HepG2 (cell line): ENCODE measurements around the gene HTR2A. TPM values are rescaled to one million over a fixed set of nuclear protein-coding genes. Genes with fewer than 3 reads are reported as not detected.

ENCODE experiments used
- ATAC-seq: fragments of 200-7000 bp; cut with Tn5 transposase; 3 replicates; pipeline ENCODE4 v1.9.1; 2020; ENCODE audit warnings: mild to moderate bottlenecking, moderate library complexity
- BruUV-seq: library from RNA; stranded (reverse); fragments of 400-500 nt; replicated peaks from 2 replicates; lab custom pipeline; 2021; lab: Mats Ljungman, UMichigan
- CTCF ChIA-PET: fragments of 300-600 bp; formaldehyde crosslinking; extraction: SDS; loops from one replicate; lab custom pipeline; 2021; ENCODE audit warnings: low total read pairs, inconsistent platforms, low intra/inter-chr PET ratio; lab: Yijun Ruan, JAX
- POLR2A ChIA-PET: fragments of 350-600 bp; sonication (Branson Sonifier 250); formaldehyde crosslinking; loops from one replicate; lab custom pipeline; 2020; ENCODE audit warnings: antibody characterized with exemption, inconsistent platforms; lab: Yijun Ruan, JAX
- DNase-seq: peaks from one replicate; pipeline ENCODE4 v3.0.0-alpha.2; 2015; ENCODE audit warnings: low spot score
- FAIRE-seq: peaks from 3 replicates; lab custom pipeline; 2011; peaks lifted over from hg19 to GRCh38; lab: Jason Lieb, UNC
- H2AFZ ChIP-seq: one replicate; pipeline ENCODE4 v1.6.1; 2011; ENCODE audit warnings: low read length, inconsistent platforms
- H3K27ac ChIP-seq: fragments of 300-600 bp; 3 replicates; pipeline ENCODE4 v1.8.0; 2011; ENCODE audit warnings: mixed run types, mild to moderate bottlenecking, mixed read lengths, low read length, inconsistent platforms; ENCODE audit not compliant: insufficient read depth; ENCODE audit errors: extremely low read length
- H3K27me3 ChIP-seq, 2 experiments: fragments of 200-600 bp in 1 of 2; 2 replicates in 1 of 2; 3 replicates in 1 of 2; pipeline versions ENCODE4 v1.6.0 to v1.8.0; 2011; ENCODE audit warnings: low read length in 2 of 2, mild to moderate bottlenecking in 2 of 2, moderate library complexity in 2 of 2, inconsistent platforms in 1 of 2; ENCODE audit not compliant: insufficient read depth in 2 of 2, control insufficient read depth in 1 of 2
- H3K36me3 ChIP-seq, 2 experiments: fragments of 200-600 bp in 1 of 2; replicated peaks in 1 of 2; 2 replicates in 1 of 2; 3 replicates in 1 of 2; pipeline versions ENCODE4 v1.5.1 to v1.8.0; 2011; ENCODE audit warnings: low read length in 2 of 2, inconsistent platforms in 1 of 2; ENCODE audit not compliant: insufficient read depth in 2 of 2, control insufficient read depth in 1 of 2
- H3K4me1 ChIP-seq: 2 replicates; pipeline ENCODE4 v1.5.1; 2012; ENCODE audit warnings: low read length, inconsistent platforms; ENCODE audit not compliant: insufficient read depth
- H3K4me2 ChIP-seq: 2 replicates; pipeline ENCODE4 v1.6.0; 2011; ENCODE audit warnings: low read depth, low read length, inconsistent platforms
- H3K4me3 ChIP-seq, 3 experiments: fragments of 200-600 bp in 1 of 3; sonication (generic), shearing (Covaris generic) in 1 of 3; replicated peaks in 1 of 3; 2 replicates each; pipeline ENCODE4 v1.5.1; 2011 to 2016; ENCODE audit warnings: low read length in 3 of 3, inconsistent platforms in 2 of 3, low read depth in 2 of 3, mild to moderate bottlenecking in 2 of 3, control low read depth in 1 of 3, mixed read lengths in 1 of 3; ENCODE audit not compliant: insufficient read depth in 1 of 3
- H3K79me2 ChIP-seq: one replicate; pipeline ENCODE4 v1.6.1; 2011; ENCODE audit warnings: low read length, inconsistent platforms; ENCODE audit not compliant: insufficient read depth
- H3K9ac ChIP-seq: 2 replicates; pipeline ENCODE4 v1.6.0; 2011; ENCODE audit warnings: mild to moderate bottlenecking, low read depth, low read length, inconsistent platforms; ENCODE audit not compliant: insufficient read depth
- H3K9me3 ChIP-seq: 2 replicates; pipeline ENCODE4 v1.5.1; 2012; ENCODE audit warnings: mild to moderate bottlenecking, low read length
- H4K20me1 ChIP-seq: 2 replicates; pipeline ENCODE4 v1.6.0; 2011; ENCODE audit warnings: inconsistent platforms, mild to moderate bottlenecking, low read length, moderate library complexity; ENCODE audit not compliant: insufficient read depth
- ARID2 ChIP-seq: sonication (generic); formaldehyde crosslinking; IDR thresholded peaks from 2 replicates; pipeline ENCODE4 v1.8.1; 2022; ENCODE audit warnings: mild to moderate bottlenecking, missing genetic modification reagents, borderline replicate concordance
- ELK4 ChIP-seq: sonication (generic); formaldehyde crosslinking; IDR thresholded peaks from 2 replicates; pipeline ENCODE4 v1.9.0; 2021; ENCODE audit warnings: missing genetic modification reagents, borderline replicate concordance
- MLXIP ChIP-seq: sonication (generic); formaldehyde crosslinking; IDR thresholded peaks from 2 replicates; pipeline ENCODE4 v1.9.0; 2021; ENCODE audit warnings: missing genetic modification reagents, borderline replicate concordance
- NCOR1 ChIP-seq: fragments of 200-600 bp; sonication (generic); IDR thresholded peaks from 2 replicates; pipeline ENCODE4 v1.7.0; 2017; ENCODE audit warnings: antibody characterized with exemption, low read length, borderline replicate concordance
- RFXANK ChIP-seq: IDR thresholded peaks from 2 replicates; pipeline ENCODE4 v1.6.1; 2016
- SIX1 ChIP-seq: sonication (generic); formaldehyde crosslinking; IDR thresholded peaks from 2 replicates; pipeline ENCODE4 v1.4.0; 2020; ENCODE audit warnings: missing genetic modification reagents, borderline replicate concordance
- SMARCE1 ChIP-seq: fragments of 450-650 bp; IDR thresholded peaks from 2 replicates; pipeline ENCODE4 v1.6.1; 2017; ENCODE audit warnings: borderline replicate concordance
- SYNCRIP ChIP-seq: fragments of 200-400 bp; formaldehyde crosslinking; IDR thresholded peaks from 2 replicates; pipeline ENCODE4 v1.6.1; 2018; ENCODE audit warnings: mild to moderate bottlenecking, low read depth, low read length; ENCODE audit not compliant: insufficient read depth
- THAP11 ChIP-seq: IDR thresholded peaks from 2 replicates; pipeline ENCODE4 v1.6.1; 2016; ENCODE audit warnings: missing biosample characterization, missing genetic modification reagents
- WGBS: methylation state at CpG from one replicate; pipeline ENCODE4 v1.1.6; 2017; ENCODE audit warnings: low lambda C conversion rate; 5-methylcytosine and 5-hydroxymethylcytosine counted together
- in situ Hi-C: cut with HindIII; loops from 2 replicates; pipeline ENCODE4 v1.10.0; 2017; ENCODE audit warnings: low pct_unique_long_range_greater_than_20kb; ENCODE audit not compliant: extremely low pct_ligation_motif_present
- intact Hi-C: fragments of 100-400 bp; cut with micrococcal nuclease; formaldehyde crosslinking; loops from one replicate; pipeline ENCODE4 v1.10.0; 2022; ENCODE audit not compliant: unreplicated experiment
- polyA plus RNA-seq, 8 experiments: library from polyadenylated mRNA; depleted of rRNA in 3 of 8; stranded (reverse) in 7 of 8; unstranded in 1 of 8; fragments of >200 nt; fragmentation: Illumina TruSeq in 4 of 8; extraction: Trizol in 4 of 8; gene quantifications; 2 replicates each; pipeline versions ENCODE4 v1.2.1 to v1.2.3, GENCODE V29; 2011 to 2016; ENCODE audit warnings: low read depth in 4 of 8, missing spikeins in 1 of 8, mixed read lengths in 1 of 8; ENCODE audit not compliant: insufficient read depth in 1 of 8
- total RNA-seq, 5 experiments: library from RNA; depleted of rRNA; stranded (reverse); fragments of >200 nt; fragmentation: Illumina TruSeq; extraction: Trizol; gene quantifications; 2 replicates each; pipeline ENCODE4 v1.2.3, GENCODE V29; 2016; ENCODE audit warnings: low read depth in 1 of 5

The HTR2A gene
- total and polyA plus RNA-seq, 2 of the 13 experiments (the other 11 are each of a cell fraction or from before 2014, with no cell fraction given), result not detected

GRCh38 chr13:46909042-46909441, 12.2 kb upstream of the HTR2A start:
- CTCF ChIA-PET, result no interaction called here
- TF ChIP-seq MLXIP (CRISPR knock-in tag), result no peak
- TF ChIP-seq ARID2, result no peak
- no peak for TF ChIP-seq RFXANK (CRISPR knock-in tag)
- TF ChIP-seq SIX1, result no peak
- TF ChIP-seq SYNCRIP, result no peak
- no peak for TF ChIP-seq NCOR1
- no peak for TF ChIP-seq SMARCE1
- TF ChIP-seq THAP11 (CRISPR knock-in tag), result no peak
- no peak for TF ChIP-seq ELK4 (CRISPR knock-in tag)
- TF ChIP-seq, all 625 proteins: peak for 0
- no TSS peak for BruUV-seq
- Histone ChIP-seq H3K27me3 (no peaks in the 10 kb centered on the region; a peak in 1 of 5 replicates), H3K9ac (no peak overlapping the region), H3K79me2 (no peaks in the 10 kb centered on the region), H3K4me2 (no peak overlapping the region), H3K4me3 (no peak overlapping the region), H3K36me3 (no peaks in the 10 kb centered on the region), H3K4me1 (no peaks in the 10 kb centered on the region), H3K27ac (no peak overlapping the region), H2AFZ (no peak overlapping the region), H4K20me1 (no peaks in the 10 kb centered on the region), H3K9me3 (no peaks in the 10 kb centered on the region)
- intact Hi-C loops, result no loop called here
- DNase-seq (no peak), ATAC-seq (no peak), FAIRE-seq (no peak)
- POLR2A ChIA-PET, result no interaction called here
- WGBS, result 36% methylated on average over 3 of the region's 3 CpGs
- in situ Hi-C loops, result no loop called here
